CD14-positive monocyte (primary cell): ENCODE data around the gene SLC15A5. TPM values are rescaled to one million over a fixed set of nuclear protein-coding genes. Genes with fewer than 3 reads are reported as not detected.

Experiments
- DNase-seq, 3 donors: peaks; one replicate each; pipeline ENCODE4 v3.0.0-alpha.2; 2011 to 2022
- H2AFZ ChIP-seq: 2 replicates; pipeline ENCODE4 v1.6.0; 2012; ENCODE audit warnings: mild to moderate bottlenecking, low read depth, low read length, inconsistent platforms; ENCODE audit not compliant: insufficient read depth, poor library complexity, severe bottlenecking
- H3K27ac ChIP-seq, 2 donors: 1 replicate in 1 of 2; 2 replicates in 1 of 2; pipeline ENCODE4 v1.5.1; 2012 to 2013; ENCODE audit warnings: low read length in 2 of 2, control low read depth in 1 of 2, inconsistent platforms in 1 of 2, low read depth in 1 of 2, mild to moderate bottlenecking in 1 of 2
- H3K27me3 ChIP-seq, 2 donors: one replicate each; pipeline versions ENCODE4 v1.6.0 to v1.6.1; 2011 to 2013; ENCODE audit warnings: low read length in 2 of 2; ENCODE audit not compliant: control insufficient read depth in 2 of 2, insufficient read depth in 2 of 2
- H3K36me3 ChIP-seq, 2 donors: replicated peaks in 1 of 2; 1 replicate in 1 of 2; 2 replicates in 1 of 2; pipeline versions ENCODE4 v1.5.1 to v1.6.1; 2012 to 2013; ENCODE audit warnings: low read length in 2 of 2, control low read depth in 1 of 2, inconsistent platforms in 1 of 2, mild to moderate bottlenecking in 1 of 2; ENCODE audit not compliant: insufficient read depth in 2 of 2, control insufficient read depth in 1 of 2
- H3K4me1 ChIP-seq, 2 donors: 1 replicate in 1 of 2; 2 replicates in 1 of 2; pipeline versions ENCODE4 v1.5.1 to v1.6.1; 2012 to 2013; ENCODE audit warnings: low read length in 2 of 2, control low read depth in 1 of 2, inconsistent platforms in 1 of 2, mild to moderate bottlenecking in 1 of 2, moderate library complexity in 1 of 2; ENCODE audit not compliant: insufficient read depth in 2 of 2, control insufficient read depth in 1 of 2
- H3K4me2 ChIP-seq: replicated peaks from 2 replicates; pipeline ENCODE3; 2012; ENCODE audit warnings: low read length, moderate library complexity, mild to moderate bottlenecking; ENCODE audit not compliant: poor library complexity, severe bottlenecking; ENCODE audit errors: extremely low read depth
- H3K4me3 ChIP-seq, 3 experiments: fragments of 200-600 bp in 1 of 3; sonication (generic) in 1 of 3; replicated peaks in 1 of 3; 1 replicate in 2 of 3; 2 replicates in 1 of 3; pipeline ENCODE4 v1.5.1; 2011 to 2013; ENCODE audit warnings: low read length in 3 of 3, mild to moderate bottlenecking in 3 of 3, control low read depth in 2 of 3, low read depth in 2 of 3, inconsistent platforms in 1 of 3, moderate library complexity in 1 of 3
- H3K79me2 ChIP-seq: 2 replicates; pipeline ENCODE4 v1.6.0; 2012; ENCODE audit warnings: mild to moderate bottlenecking, control low read depth, inconsistent platforms, low read length, moderate library complexity; ENCODE audit not compliant: insufficient read depth
- H3K9ac ChIP-seq: 2 replicates; pipeline ENCODE4 v1.6.0; 2017; ENCODE audit warnings: low read length, mild to moderate bottlenecking; ENCODE audit not compliant: insufficient read depth, poor library complexity, severe bottlenecking
- H3K9me3 ChIP-seq, 2 donors: replicated peaks in 1 of 2; 1 replicate in 1 of 2; 2 replicates in 1 of 2; pipeline versions ENCODE4 v1.5.1 to v1.6.1; 2012 to 2013; ENCODE audit warnings: low read length in 2 of 2, control low read depth in 1 of 2; ENCODE audit not compliant: control insufficient read depth in 1 of 2, insufficient read depth in 1 of 2
- H4K20me1 ChIP-seq: 2 replicates; pipeline ENCODE4 v1.6.0; 2012; ENCODE audit warnings: mild to moderate bottlenecking, low read length, control low read depth, moderate library complexity; ENCODE audit not compliant: insufficient read depth
- H3K27ac Mint-ChIP-seq, 7 donors: one replicate each; pipeline ENCODE4 v1.8.0; 2020; ENCODE audit warnings: mild to moderate bottlenecking in 7 of 7, mixed read lengths in 7 of 7, moderate library complexity in 6 of 7, inconsistent platforms in 2 of 7
- H3K27me3 Mint-ChIP-seq, 3 donors: one replicate each; pipeline ENCODE4 v1.8.0; 2021 to 2022; ENCODE audit warnings: low read depth in 3 of 3, mild to moderate bottlenecking in 3 of 3, mixed read lengths in 3 of 3, moderate library complexity in 3 of 3, inconsistent platforms in 1 of 3
- H3K36me3 Mint-ChIP-seq, 2 donors: one replicate each; pipeline ENCODE4 v1.8.0; 2020; ENCODE audit warnings: mixed read lengths in 2 of 2, inconsistent platforms in 1 of 2, mild to moderate bottlenecking in 1 of 2
- H3K4me1 Mint-ChIP-seq: one replicate; pipeline ENCODE4 v1.8.0; 2020; ENCODE audit warnings: mild to moderate bottlenecking, mixed read lengths
- H3K4me3 Mint-ChIP-seq, 2 donors: one replicate each; pipeline ENCODE4 v1.8.0; 2020; ENCODE audit warnings: mild to moderate bottlenecking in 2 of 2, mixed read lengths in 2 of 2, moderate library complexity in 1 of 2
- H3K9me3 Mint-ChIP-seq, 7 donors: one replicate each; pipeline ENCODE4 v1.8.0; 2020 to 2022; ENCODE audit warnings: mixed read lengths in 7 of 7, mild to moderate bottlenecking in 6 of 7, moderate library complexity in 6 of 7, inconsistent platforms in 2 of 7
- WGBS: methylation state at CpG from one replicate; pipeline ENCODE4 v1.1.5; 2013; ENCODE audit warnings: missing lambda C conversion rate; ENCODE audit not compliant: insufficient coverage; 5-methylcytosine and 5-hydroxymethylcytosine counted together
- intact Hi-C, 2 donors: fragments of 100-400 bp; cut with micrococcal nuclease; formaldehyde crosslinking; loops; one replicate each; pipeline versions ENCODE4 v1.15.0 to v1.15.1; 2023
- polyA minus RNA-seq: library from RNA; depleted of rRNA, polyadenylated mRNA; stranded (reverse); fragments of >200 nt; gene quantifications from 2 replicates; pipeline ENCODE4 v1.2.3, GENCODE V29; 2012
- polyA plus RNA-seq, 3 donors: library from polyadenylated mRNA; depleted of rRNA in 1 of 3; unstranded in 2 of 3; stranded (reverse) in 1 of 3; fragments of 300-500 nt in 2 of 3; fragments of >200 nt in 1 of 3; fragmentation: Illumina TruSeq in 2 of 3; gene quantifications; 1 replicate in 2 of 3; 2 replicates in 1 of 3; pipeline ENCODE4 v1.2.3, GENCODE V29; 2012 to 2021
- total RNA-seq, 12 experiments: library from RNA in 1 of 12; stranded (reverse) in 1 of 12; fragments of 120-200 nt in 1 of 12; gene quantifications; one replicate each; pipeline ENCODE4 v1.2.4 and lab custom pipeline; 2013 to 2026; ENCODE audit warnings: mixed read lengths in 6 of 12, inconsistent platforms in 1 of 12
- TF ChIP-seq, protein P1 (sequence below): fragments of 200-600 bp; IDR thresholded peaks from one replicate; pipeline ENCODE4 v1.8.0; 2022; ENCODE audit warnings: antibody characterized with exemption, mild to moderate bottlenecking

Gene SLC15A5, protein sequence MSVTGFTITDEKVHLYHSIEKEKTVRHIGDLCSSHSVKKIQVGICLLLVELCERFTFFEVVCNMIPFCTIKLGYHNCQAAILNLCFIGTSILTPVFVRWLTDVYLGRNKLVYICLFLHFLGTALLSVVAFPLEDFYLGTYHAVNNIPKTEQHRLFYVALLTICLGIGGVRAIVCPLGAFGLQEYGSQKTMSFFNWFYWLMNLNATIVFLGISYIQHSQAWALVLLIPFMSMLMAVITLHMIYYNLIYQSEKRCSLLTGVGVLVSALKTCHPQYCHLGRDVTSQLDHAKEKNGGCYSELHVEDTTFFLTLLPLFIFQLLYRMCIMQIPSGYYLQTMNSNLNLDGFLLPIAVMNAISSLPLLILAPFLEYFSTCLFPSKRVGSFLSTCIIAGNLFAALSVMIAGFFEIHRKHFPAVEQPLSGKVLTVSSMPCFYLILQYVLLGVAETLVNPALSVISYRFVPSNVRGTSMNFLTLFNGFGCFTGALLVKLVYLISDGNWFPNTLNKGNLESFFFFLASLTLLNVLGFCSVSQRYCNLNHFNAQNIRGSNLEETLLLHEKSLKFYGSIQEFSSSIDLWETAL
- not detected for total RNA-seq (2013)
- polyA plus RNA-seq = not detected
- not detected in 2 replicates for polyA minus RNA-seq
- 0 to 1.7 (median 0.05) reads per million in 11 experiments for total RNA-seq (lab: John Stamatoyannopoulos, UW)

DNA sequence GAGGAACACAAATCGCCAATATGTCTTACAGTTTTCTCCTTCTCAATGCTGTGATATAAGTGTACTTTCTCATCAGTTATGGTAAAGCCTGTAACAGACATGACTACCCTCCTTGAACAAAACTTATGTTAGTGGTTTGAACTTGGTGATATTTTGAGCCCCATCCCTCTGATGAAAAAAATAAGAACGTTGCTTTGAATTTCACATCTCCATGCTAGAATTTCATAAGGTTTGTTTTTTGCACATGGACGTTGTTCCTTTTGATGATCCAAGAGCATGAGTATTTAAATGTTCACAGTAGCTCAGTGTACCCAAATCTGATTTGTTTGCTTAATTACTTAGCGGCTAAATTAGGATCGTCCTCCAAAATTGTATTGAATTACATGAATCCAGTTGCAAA lies at the start of gene SLC15A5:
TSS of gene SLC15A5 (minus strand) at position 101 of the 400 bp plus-strand sequence. CDS start at position 101, 0 bp downstream.
- H4K20me1 ChIP-seq = no peaks in the 10 kb centered on the region
- Mint-ChIP-seq H3K27me3 (no peaks in the 10 kb centered on the region), H3K27ac (no peak within 1 kb of the TSS), H3K4me3 (no peak within 1 kb of the TSS), H3K4me1 (no peaks in the 10 kb centered on the region), H3K36me3 (no peaks in the 10 kb centered on the region), H3K9me3 (peaks cover 0 to 3% (median 0%) of the 10 kb centered on the region in 7 donors)
- no peaks in the 10 kb centered on the region for H3K79me2 ChIP-seq
- no peaks in the 10 kb centered on the region for H3K36me3 ChIP-seq
- no CpG with 5 or more reads among the region's 5 CpGs for whole genome bisulfite sequencing
- H3K27ac ChIP-seq = no peak within 1 kb of the TSS
- DNase-seq = no peak
- H3K9ac ChIP-seq = no peak within 1 kb of the TSS
- intact Hi-C loops = no loop called here
- H3K4me3 ChIP-seq = no peak within 1 kb of the TSS
- no peaks in the 10 kb centered on the region for H3K4me1 ChIP-seq
- H3K9me3 ChIP-seq = no peaks in the 10 kb centered on the region
- H3K4me2 ChIP-seq = no peak within 1 kb of the TSS
- no peak within 1 kb of the TSS for H2AFZ ChIP-seq
- H3K27me3 ChIP-seq = no peaks in the 10 kb centered on the region
- TF ChIP-seq, protein P1, sequence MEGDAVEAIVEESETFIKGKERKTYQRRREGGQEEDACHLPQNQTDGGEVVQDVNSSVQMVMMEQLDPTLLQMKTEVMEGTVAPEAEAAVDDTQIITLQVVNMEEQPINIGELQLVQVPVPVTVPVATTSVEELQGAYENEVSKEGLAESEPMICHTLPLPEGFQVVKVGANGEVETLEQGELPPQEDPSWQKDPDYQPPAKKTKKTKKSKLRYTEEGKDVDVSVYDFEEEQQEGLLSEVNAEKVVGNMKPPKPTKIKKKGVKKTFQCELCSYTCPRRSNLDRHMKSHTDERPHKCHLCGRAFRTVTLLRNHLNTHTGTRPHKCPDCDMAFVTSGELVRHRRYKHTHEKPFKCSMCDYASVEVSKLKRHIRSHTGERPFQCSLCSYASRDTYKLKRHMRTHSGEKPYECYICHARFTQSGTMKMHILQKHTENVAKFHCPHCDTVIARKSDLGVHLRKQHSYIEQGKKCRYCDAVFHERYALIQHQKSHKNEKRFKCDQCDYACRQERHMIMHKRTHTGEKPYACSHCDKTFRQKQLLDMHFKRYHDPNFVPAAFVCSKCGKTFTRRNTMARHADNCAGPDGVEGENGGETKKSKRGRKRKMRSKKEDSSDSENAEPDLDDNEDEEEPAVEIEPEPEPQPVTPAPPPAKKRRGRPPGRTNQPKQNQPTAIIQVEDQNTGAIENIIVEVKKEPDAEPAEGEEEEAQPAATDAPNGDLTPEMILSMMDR = no peak

DNA sequence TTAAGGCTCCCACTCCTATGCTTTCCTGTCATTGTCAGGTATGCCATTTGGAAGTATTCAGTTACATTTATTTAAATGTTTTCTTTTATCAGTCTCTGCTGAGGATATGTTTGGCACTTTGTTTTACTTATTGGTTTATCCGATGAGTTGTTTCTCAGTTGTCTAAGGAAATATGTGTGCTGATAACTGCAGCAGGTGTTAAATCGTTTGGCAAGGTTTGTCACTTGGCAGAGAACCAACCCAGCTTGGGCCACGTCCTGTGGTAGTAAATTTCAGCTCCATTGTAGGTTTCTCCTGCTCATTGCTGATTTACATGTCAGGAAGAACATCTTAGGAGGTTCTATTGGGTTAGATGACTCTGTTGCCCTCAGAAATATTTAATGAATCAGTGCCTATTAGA lies 47.9 kb upstream of the SLC15A5 start:
- WGBS = 20% methylated on average over 3 of the region's 3 CpGs
- Histone ChIP-seq H3K4me2 (no peak overlapping the region), H3K9ac (no peak overlapping the region), H2AFZ (no peak overlapping the region), H3K9me3 (peaks cover 7 to 9% of the 10 kb centered on the region in 2 donors), H3K79me2 (no peaks in the 10 kb centered on the region), H3K27me3 (no peaks in the 10 kb centered on the region), H3K4me1 (no peaks in the 10 kb centered on the region), H3K4me3 (no peak overlapping the region), H3K36me3 (no peaks in the 10 kb centered on the region), H3K27ac (no peak overlapping the region), H4K20me1 (no peaks in the 10 kb centered on the region)
- H3K4me1 Mint-ChIP-seq = no peaks in the 10 kb centered on the region
- no peak for DNase-seq
- TF ChIP-seq, protein P1 = no peak
- H3K9me3 Mint-ChIP-seq = peaks cover 9 to 20% (median 10%) of the 10 kb centered on the region in 7 donors
- no peak overlapping the region for H3K4me3 Mint-ChIP-seq
- H3K36me3 Mint-ChIP-seq = no peaks in the 10 kb centered on the region
- peaks cover 0 to 5% (median 0%) of the 10 kb centered on the region in 3 donors for H3K27me3 Mint-ChIP-seq
- intact Hi-C loops = no loop called here
- H3K27ac Mint-ChIP-seq = no peak overlapping the region
